H1 (cell line): ENCODE data around the gene MYOCOS. TPM values are rescaled to one million over a fixed set of nuclear protein-coding genes. Genes with fewer than 3 reads are reported as not detected.

Source experiments
- ATF2 ChIP-seq: IDR thresholded peaks from 2 replicates; pipeline ENCODE4 v1.6.1; 2012; ENCODE audit warnings: low read length, inconsistent platforms
- CREB1 ChIP-seq: IDR thresholded peaks from 2 replicates; pipeline ENCODE4 v1.6.1; 2012; ENCODE audit warnings: inconsistent platforms
- TCF12 ChIP-seq: IDR thresholded peaks from 2 replicates; pipeline ENCODE4 v1.6.1; 2011; ENCODE audit warnings: low read depth, mild to moderate bottlenecking, low read length
- polyA plus RNA-seq, 7 experiments: library from polyadenylated mRNA; depleted of rRNA in 3 of 7; stranded (reverse) in 5 of 7; unstranded in 2 of 7; fragments of >200 nt in 5 of 7; fragments of 200-250 nt in 2 of 7; gene quantifications; 1 replicate in 5 of 7; 2 replicates in 1 of 7; 4 replicates in 1 of 7; pipeline versions ENCODE4 v1.2.1 to v1.2.3, GENCODE V29; 2011 to 2013; ENCODE audit warnings: missing spikeins in 2 of 7, mixed read lengths in 2 of 7
- total RNA-seq: library from RNA; stranded (reverse); fragmentation: NEBNext Ultra II Directional; extraction: Animal tissue kit (Norgen Biotek cat#: 25700); gene quantifications from 2 replicates; pipeline ENCODE4 v1.2.1, GENCODE V29; 2021

MYOCOS gene
- total and polyA plus RNA-seq, 2 of the 8 experiments (the other 6 are each of a cell fraction or from before 2014, with no cell fraction given) = not detected

- TF ChIP-seq ATF2 (no peak), TCF12 (no peak), CREB1 (no peak)
These were observed 25.9 kb upstream of the MYOCOS start (continued) for GRCh38 chr1:171596119-171596518.
